B cell (primary cell): Measurements from ENCODE around the gene DIABLO. TPM values are rescaled to one million over a fixed set of nuclear protein-coding genes. Genes with fewer than 3 reads are reported as not detected.
A peak's percentile ranks its signal among the peaks of the same experiment; 100 is the strongest.
"Not testable (repeated sequence)": the region's sequence is repeated elsewhere in the genome, so short reads cannot be mapped to it uniquely, and the experiment has no call there.

Source experiments
- ATAC-seq: fragments of 200-7000 bp; cut with Tn5 transposase; one replicate; pipeline ENCODE4 v1.10.0; 2021; ENCODE audit warnings: low read depth, mild to moderate bottlenecking, moderate number of reproducible peaks, moderate library complexity
- CTCF ChIA-PET: fragments of 350-600 bp; sonication (Branson Sonifier 250); formaldehyde crosslinking; loops from one replicate; lab custom pipeline; 2021; ENCODE audit warnings: antibody characterized with exemption, inconsistent platforms; lab: Charles Lee
- POLR2A ChIA-PET: fragments of 350-600 bp; sonication (Branson Sonifier 250); formaldehyde crosslinking; loops from one replicate; lab custom pipeline; 2021; ENCODE audit warnings: antibody characterized with exemption; lab: Charles Lee
- DNase-seq: peaks from one replicate; pipeline ENCODE4 v3.0.0; 2013
- H2AFZ ChIP-seq: 2 replicates; pipeline ENCODE4 v1.6.1; 2012; ENCODE audit warnings: mild to moderate bottlenecking, low read depth, low read length; ENCODE audit not compliant: insufficient read depth, poor library complexity, severe bottlenecking
- H3K27ac ChIP-seq, 2 donors: 1 replicate in 1 of 2; 2 replicates in 1 of 2; pipeline ENCODE4 v1.5.1; 2012 to 2013; ENCODE audit warnings: low read length in 2 of 2, mild to moderate bottlenecking in 2 of 2, moderate library complexity in 1 of 2
- H3K27me3 ChIP-seq, 4 experiments: fragments of 200-600 bp in 1 of 4; sonication (generic) in 1 of 4; replicated peaks in 1 of 4; 1 replicate in 2 of 4; 2 replicates in 2 of 4; pipeline versions ENCODE4 v1.6.1 to v1.7.0; 2013 to 2016; ENCODE audit warnings: low read length in 3 of 4, mild to moderate bottlenecking in 2 of 4, mixed read lengths in 1 of 4, moderate library complexity in 1 of 4; ENCODE audit not compliant: insufficient read depth in 4 of 4, control insufficient read depth in 3 of 4; ENCODE audit errors: control extremely low read depth in 1 of 4
- H3K36me3 ChIP-seq, 2 experiments: replicated peaks in 1 of 2; 1 replicate in 1 of 2; 2 replicates in 1 of 2; pipeline versions ENCODE4 v1.6.1 to v1.7.1; 2013; ENCODE audit warnings: low read length in 1 of 2; ENCODE audit not compliant: insufficient read depth in 2 of 2, control insufficient read depth in 1 of 2; ENCODE audit errors: control extremely low read depth in 1 of 2, extremely low read depth in 1 of 2
- H3K4me1 ChIP-seq, 2 donors: fragments of 200-600 bp in 1 of 2; sonication (generic) in 1 of 2; 1 replicate in 1 of 2; 2 replicates in 1 of 2; pipeline versions ENCODE4 v1.5.1 to v1.6.1; 2013 to 2017; ENCODE audit warnings: low read length in 2 of 2; ENCODE audit not compliant: control insufficient read depth in 2 of 2, insufficient read depth in 2 of 2
- H3K4me2 ChIP-seq: replicated peaks from 2 replicates; pipeline ENCODE3; 2012; ENCODE audit warnings: mild to moderate bottlenecking, low read depth, low read length; ENCODE audit not compliant: poor library complexity, severe bottlenecking
- H3K4me3 ChIP-seq, 5 experiments: fragments of 200-600 bp in 1 of 5; sonication (generic) in 1 of 5; 1 replicate in 3 of 5; 2 replicates in 2 of 5; pipeline versions ENCODE4 v1.5.1 to v1.7.0; 2011 to 2016; ENCODE audit warnings: low read length in 4 of 5, mild to moderate bottlenecking in 4 of 5, low read depth in 2 of 5, control low read depth in 1 of 5, moderate library complexity in 1 of 5; ENCODE audit not compliant: insufficient read depth in 1 of 5; ENCODE audit errors: control extremely low read depth in 1 of 5, extremely low read depth in 1 of 5
- H3K79me2 ChIP-seq: fragments of 200-600 bp; sonication (generic); one replicate; pipeline ENCODE4 v1.6.0; 2016; ENCODE audit warnings: low read length; ENCODE audit not compliant: control insufficient read depth, insufficient read depth
- H3K9ac ChIP-seq: fragments of 200-600 bp; sonication (generic); 2 replicates; pipeline ENCODE4 v1.6.1; 2017; ENCODE audit warnings: mild to moderate bottlenecking, low read length, moderate library complexity
- H3K9me3 ChIP-seq, 3 donors: one replicate each; pipeline versions ENCODE4 v1.6.1 to v1.7.1; 2013; ENCODE audit warnings: low read length in 2 of 3; ENCODE audit not compliant: control insufficient read depth in 2 of 3, insufficient read depth in 1 of 3; ENCODE audit errors: control extremely low read depth in 1 of 3
- H4K20me1 ChIP-seq: 2 replicates; pipeline ENCODE4 v1.6.0; 2012; ENCODE audit warnings: mild to moderate bottlenecking, low read length; ENCODE audit not compliant: insufficient read depth, control insufficient read depth, poor library complexity, severe bottlenecking
- H3K27ac Mint-ChIP-seq: one replicate; pipeline ENCODE4 v1.8.0; 2021; ENCODE audit warnings: mixed read lengths
- H3K27me3 Mint-ChIP-seq: one replicate; pipeline ENCODE4 v1.8.0; 2021; ENCODE audit warnings: mixed read lengths
- H3K4me1 Mint-ChIP-seq: one replicate; pipeline ENCODE4 v1.8.0; 2021; ENCODE audit warnings: mixed read lengths
- H3K4me3 Mint-ChIP-seq: one replicate; pipeline ENCODE4 v1.8.0; 2021; ENCODE audit warnings: mixed read lengths
- H3K9me3 Mint-ChIP-seq: one replicate; pipeline ENCODE4 v1.8.0; 2022; ENCODE audit warnings: mixed read lengths; ENCODE audit not compliant: insufficient read depth
- CTCF ChIP-seq: fragments of 200-600 bp; IDR thresholded peaks from one replicate; pipeline ENCODE4 v1.8.0; 2022; ENCODE audit warnings: antibody characterized with exemption, mild to moderate bottlenecking
- EZH2 ChIP-seq: IDR thresholded peaks from 2 replicates; pipeline ENCODE4 v1.6.1; 2012; ENCODE audit warnings: borderline replicate concordance, low read depth, mild to moderate bottlenecking, moderate library complexity, low read length; ENCODE audit not compliant: insufficient read depth, poor library complexity, severe bottlenecking
- WGBS: methylation state at CpG from one replicate; pipeline ENCODE4 v1.1.5; 2013; ENCODE audit warnings: missing lambda C conversion rate; ENCODE audit not compliant: insufficient coverage; 5-methylcytosine and 5-hydroxymethylcytosine counted together
- intact Hi-C: fragments of 100-400 bp; cut with micrococcal nuclease; formaldehyde crosslinking; loops from one replicate; pipeline ENCODE4 v1.10.0; 2022
- polyA plus RNA-seq: library from polyadenylated mRNA; depleted of rRNA; stranded (reverse); fragments of >200 nt; gene quantifications from 2 replicates; pipeline ENCODE4 v1.2.3, GENCODE V29; 2012
- total RNA-seq, 2 donors: library from RNA; stranded (reverse); fragments of 120-200 nt in 1 of 2; gene quantifications; 1 replicate in 1 of 2; 2 replicates in 1 of 2; pipeline versions ENCODE4 v1.2.3 to v1.2.4, GENCODE V29; 2013 to 2022

DIABLO gene
- total and polyA plus RNA-seq, 2 donors (not counting 1 experiment from before 2014, with no cell fraction given) = 36.8 to 44.6 TPM

- Histone ChIP-seq H4K20me1 (no peaks in the 10 kb centered on the region), H3K4me1 (peaks cover 13 to 14% of the 10 kb centered on the region in 2 donors), H3K27ac (no peak within 1 kb of the TSS), H2AFZ (peak within 1 kb of the TSS; percentile 72), H3K4me2 (peak within 1 kb of the TSS; percentile 95), H3K36me3 (peaks cover 0 to 20% of the 10 kb centered on the region in 2 experiments), H3K27me3 (peaks cover 0 to 49% (median 26%) of the 10 kb centered on the region in 4 experiments), H3K9ac (peak within 1 kb of the TSS; percentile 63), H3K4me3 (peak within 1 kb of the TSS; percentile 45 to 70 (median 54)), H3K79me2 (no peaks in the 10 kb centered on the region), H3K9me3 (peaks cover 0 to 13% (median 0%) of the 10 kb centered on the region in 3 donors)
- Mint-ChIP-seq H3K27ac (peak within 1 kb of the TSS; percentile 41), H3K4me1 (peaks cover 12% of the 10 kb centered on the region), H3K4me3 (peak within 1 kb of the TSS; percentile 88), H3K9me3 (no peaks in the 10 kb centered on the region), H3K27me3 (peaks cover 25% of the 10 kb centered on the region)
- 1% methylated on average over 100 of the region's 104 CpGs for WGBS
- peak; percentile 69 for ATAC-seq
- TF ChIP-seq EZH2 (peak; percentile 11), CTCF (no peak)
- DNase-seq = peak; percentile 62
- intact Hi-C loops = no loop called here
- ChIA-PET POLR2A (interaction anchor here (0.6 to 1.2 kb wide), 3 partner anchors 10 to 516 kb away, joined by 3 to 4 read pairs (median 3); no protein-coding TSS in a partner anchor), CTCF (interaction anchor here (0.7 to 2.1 kb wide), 2 partner anchors 13 to 81 kb away, joined by 3 to 5 read pairs; no protein-coding TSS in a partner anchor)
These were observed 22.3 kb downstream of the DIABLO start, which contains the start of gene B3GNT4 for GRCh38 chr12:122203301-122204166. TSS of gene B3GNT4 (plus strand) at chr12:122203709. CDS start at chr12:122204619, 910 bp downstream.

- peak overlapping the region; percentile 72 for H2AFZ ChIP-seq
- H3K4me2 ChIP-seq = peak overlapping the region; percentile 95
- H3K9me3 Mint-ChIP-seq, DNase-seq, intact Hi-C loops, ATAC-seq, H3K27ac ChIP-seq, H4K20me1 ChIP-seq, H3K79me2 ChIP-seq: not testable (repeated sequence)
- Mint-ChIP-seq H3K4me3 (peak overlapping the region; percentile 86), H3K27ac (peak overlapping the region; percentile 41), H3K4me1 (peaks cover 12% of the 10 kb centered on the region), H3K27me3 (peaks cover 29% of the 10 kb centered on the region)
- peaks cover 0 to 13% of the 10 kb centered on the region in 2 experiments for H3K36me3 ChIP-seq
- H3K4me3 ChIP-seq = peak overlapping the region; percentile 45 to 70 (median 54)
- POLR2A ChIA-PET = interaction anchor here (1.2 kb wide), 1 partner anchor 9 kb away, joined by 4 read pairs; no protein-coding TSS in a partner anchor
- H3K9ac ChIP-seq = peak overlapping the region; percentile 63
- H3K4me1 ChIP-seq = peaks cover 13 to 14% of the 10 kb centered on the region in 2 donors
- H3K9me3 ChIP-seq = peaks cover 0 to 13% (median 0%) of the 10 kb centered on the region in 3 donors
- CTCF ChIA-PET = interaction anchor here (0.7 to 2.1 kb wide), 2 partner anchors 12 to 81 kb away, joined by 3 to 5 read pairs; no protein-coding TSS in a partner anchor
- H3K27me3 ChIP-seq = peaks cover 0 to 49% (median 26%) of the 10 kb centered on the region in 4 experiments
- 65% methylated on average over 14 of the region's 19 CpGs for WGBS
These were observed 23.0 kb downstream of the DIABLO start for GRCh38 chr12:122202811-122203210.
